HEK293 (cell line): ENCODE results near the gene PDE6C.

ENCODE experiments used
- MEIS1 ChIP-seq: sonication (generic); formaldehyde crosslinking; IDR thresholded peaks from 2 replicates; pipeline ENCODE4 v1.8.1; 2022; ENCODE audit warnings: missing genetic modification reagents, mild to moderate bottlenecking, borderline replicate concordance
- PRDM1 ChIP-seq: fragments of 450-650 bp; formaldehyde crosslinking; IDR thresholded peaks from 2 replicates; pipeline ENCODE4; 2016; ENCODE audit warnings: missing biosample characterization, missing genetic modification characterization
- ZBTB1 ChIP-seq: fragments of 450-650 bp; formaldehyde crosslinking; IDR thresholded peaks from 2 replicates; pipeline ENCODE4 v1.5.1; 2016; ENCODE audit warnings: missing biosample characterization, missing genetic modification characterization
- ZBTB17 ChIP-seq: fragments of 450-650 bp; formaldehyde crosslinking; IDR thresholded peaks from 2 replicates; pipeline ENCODE4 v1.5.1; 2016; ENCODE audit warnings: missing biosample characterization, missing genetic modification characterization
- ZBTB8A ChIP-seq: fragments of 450-650 bp; formaldehyde crosslinking; IDR thresholded peaks from 2 replicates; pipeline ENCODE4 v1.5.1; 2016; ENCODE audit warnings: missing biosample characterization, missing genetic modification characterization
- ZNF2 ChIP-seq: fragments of 450-650 bp; formaldehyde crosslinking; IDR thresholded peaks from 2 replicates; pipeline ENCODE4 v1.5.1; 2016; ENCODE audit warnings: missing biosample characterization, missing genetic modification characterization
- ZNF48 ChIP-seq: fragments of 450-650 bp; formaldehyde crosslinking; IDR thresholded peaks from 2 replicates; pipeline ENCODE4 v1.5.1; 2016; ENCODE audit warnings: missing biosample characterization, missing genetic modification characterization
- ZNF501 ChIP-seq: fragments of 450-650 bp; formaldehyde crosslinking; IDR thresholded peaks from 2 replicates; pipeline ENCODE4 v1.5.1; 2016; ENCODE audit warnings: missing biosample characterization, missing genetic modification characterization
- ZNF600 ChIP-seq: fragments of 450-650 bp; formaldehyde crosslinking; IDR thresholded peaks from 2 replicates; pipeline ENCODE4 v1.5.1; 2016; ENCODE audit warnings: missing biosample characterization, missing genetic modification characterization
- ZNF76 ChIP-seq: fragments of 450-650 bp; formaldehyde crosslinking; IDR thresholded peaks from 2 replicates; pipeline ENCODE4; 2016; ENCODE audit warnings: low read depth, missing biosample characterization, missing genetic modification characterization, borderline replicate concordance
- ZNF777 ChIP-seq: fragments of 450-650 bp; formaldehyde crosslinking; IDR thresholded peaks from 2 replicates; pipeline ENCODE4 v1.5.1; 2017; ENCODE audit warnings: missing biosample characterization, missing genetic modification characterization, borderline replicate concordance
- TF ChIP-seq, protein P1 (sequence below): fragments of 450-650 bp; formaldehyde crosslinking; IDR thresholded peaks from 2 replicates; pipeline ENCODE4 v1.5.1; 2016; ENCODE audit warnings: missing biosample characterization, missing genetic modification characterization
- TF ChIP-seq, protein P2 (sequence below): fragments of 450-650 bp; formaldehyde crosslinking; optimal IDR thresholded peaks from 2 replicates; pipeline ENCODE3; 2016; ENCODE audit warnings: missing biosample characterization, mild to moderate bottlenecking, missing genetic modification characterization
- TF ChIP-seq, protein P3 (sequence below): fragments of 450-650 bp; formaldehyde crosslinking; IDR thresholded peaks from 2 replicates; pipeline ENCODE4 v1.5.1; 2016; ENCODE audit warnings: missing biosample characterization, missing genetic modification characterization
- TF ChIP-seq, protein P4 (sequence below): fragments of 450-650 bp; formaldehyde crosslinking; IDR thresholded peaks from 2 replicates; pipeline ENCODE4 v1.5.1; 2017; ENCODE audit warnings: missing biosample characterization, missing genetic modification characterization
- TF ChIP-seq, protein P5 (sequence below): fragments of 450-650 bp; formaldehyde crosslinking; IDR thresholded peaks from 2 replicates; pipeline ENCODE4 v1.5.1; 2016; ENCODE audit warnings: missing biosample characterization, missing genetic modification characterization, borderline replicate concordance

PDE6C gene

DNA sequence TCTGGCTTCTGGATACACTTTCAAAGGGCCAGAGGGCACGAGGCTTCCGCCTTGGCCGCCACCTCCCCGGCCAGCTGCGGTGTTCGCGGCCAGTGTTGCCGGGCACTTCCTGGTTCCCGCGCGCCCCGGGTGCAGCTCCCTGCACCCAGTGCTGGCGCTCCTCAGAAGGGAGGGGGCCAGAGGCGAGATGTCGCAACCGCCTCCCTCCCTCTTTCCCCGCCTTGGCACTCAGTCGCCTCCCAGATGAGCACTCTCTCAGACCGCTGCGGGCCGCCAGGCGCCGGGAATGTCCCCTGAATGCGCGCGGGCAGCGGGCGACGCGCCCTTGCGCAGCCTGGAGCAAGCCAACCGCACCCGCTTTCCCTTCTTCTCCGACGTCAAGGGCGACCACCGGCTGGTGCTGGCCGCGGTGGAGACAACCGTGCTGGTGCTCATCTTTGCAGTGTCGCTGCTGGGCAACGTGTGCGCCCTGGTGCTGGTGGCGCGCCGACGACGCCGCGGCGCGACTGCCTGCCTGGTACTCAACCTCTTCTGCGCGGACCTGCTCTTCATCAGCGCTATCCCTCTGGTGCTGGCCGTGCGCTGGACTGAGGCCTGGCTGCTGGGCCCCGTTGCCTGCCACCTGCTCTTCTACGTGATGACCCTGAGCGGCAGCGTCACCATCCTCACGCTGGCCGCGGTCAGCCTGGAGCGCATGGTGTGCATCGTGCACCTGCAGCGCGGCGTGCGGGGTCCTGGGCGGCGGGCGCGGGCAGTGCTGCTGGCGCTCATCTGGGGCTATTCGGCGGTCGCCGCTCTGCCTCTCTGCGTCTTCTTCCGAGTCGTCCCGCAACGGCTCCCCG lies 45.7 kb upstream of the PDE6C start, which contains the start of gene FFAR4 (continued):
- TF ChIP-seq ZNF76 (tag by site-specific recombination), result peak; percentile 72; the same call in 1 of the 2 replicates
- no peak for TF ChIP-seq MEIS1 (CRISPR knock-in tag)
- peak; percentile 64; the same call in 1 of the 2 replicates for TF ChIP-seq ZNF600 (tag by site-specific recombination)
- peak; percentile 20; the same call in 1 of the 2 replicates for TF ChIP-seq PRDM1 (tag by site-specific recombination)
- TF ChIP-seq, protein P1, sequence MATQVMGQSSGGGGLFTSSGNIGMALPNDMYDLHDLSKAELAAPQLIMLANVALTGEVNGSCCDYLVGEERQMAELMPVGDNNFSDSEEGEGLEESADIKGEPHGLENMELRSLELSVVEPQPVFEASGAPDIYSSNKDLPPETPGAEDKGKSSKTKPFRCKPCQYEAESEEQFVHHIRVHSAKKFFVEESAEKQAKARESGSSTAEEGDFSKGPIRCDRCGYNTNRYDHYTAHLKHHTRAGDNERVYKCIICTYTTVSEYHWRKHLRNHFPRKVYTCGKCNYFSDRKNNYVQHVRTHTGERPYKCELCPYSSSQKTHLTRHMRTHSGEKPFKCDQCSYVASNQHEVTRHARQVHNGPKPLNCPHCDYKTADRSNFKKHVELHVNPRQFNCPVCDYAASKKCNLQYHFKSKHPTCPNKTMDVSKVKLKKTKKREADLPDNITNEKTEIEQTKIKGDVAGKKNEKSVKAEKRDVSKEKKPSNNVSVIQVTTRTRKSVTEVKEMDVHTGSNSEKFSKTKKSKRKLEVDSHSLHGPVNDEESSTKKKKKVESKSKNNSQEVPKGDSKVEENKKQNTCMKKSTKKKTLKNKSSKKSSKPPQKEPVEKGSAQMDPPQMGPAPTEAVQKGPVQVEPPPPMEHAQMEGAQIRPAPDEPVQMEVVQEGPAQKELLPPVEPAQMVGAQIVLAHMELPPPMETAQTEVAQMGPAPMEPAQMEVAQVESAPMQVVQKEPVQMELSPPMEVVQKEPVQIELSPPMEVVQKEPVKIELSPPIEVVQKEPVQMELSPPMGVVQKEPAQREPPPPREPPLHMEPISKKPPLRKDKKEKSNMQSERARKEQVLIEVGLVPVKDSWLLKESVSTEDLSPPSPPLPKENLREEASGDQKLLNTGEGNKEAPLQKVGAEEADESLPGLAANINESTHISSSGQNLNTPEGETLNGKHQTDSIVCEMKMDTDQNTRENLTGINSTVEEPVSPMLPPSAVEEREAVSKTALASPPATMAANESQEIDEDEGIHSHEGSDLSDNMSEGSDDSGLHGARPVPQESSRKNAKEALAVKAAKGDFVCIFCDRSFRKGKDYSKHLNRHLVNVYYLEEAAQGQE, result 0 out of 2 replicates have a peak, but pooled peaks have one; percentile 27
- TF ChIP-seq, protein P2, sequence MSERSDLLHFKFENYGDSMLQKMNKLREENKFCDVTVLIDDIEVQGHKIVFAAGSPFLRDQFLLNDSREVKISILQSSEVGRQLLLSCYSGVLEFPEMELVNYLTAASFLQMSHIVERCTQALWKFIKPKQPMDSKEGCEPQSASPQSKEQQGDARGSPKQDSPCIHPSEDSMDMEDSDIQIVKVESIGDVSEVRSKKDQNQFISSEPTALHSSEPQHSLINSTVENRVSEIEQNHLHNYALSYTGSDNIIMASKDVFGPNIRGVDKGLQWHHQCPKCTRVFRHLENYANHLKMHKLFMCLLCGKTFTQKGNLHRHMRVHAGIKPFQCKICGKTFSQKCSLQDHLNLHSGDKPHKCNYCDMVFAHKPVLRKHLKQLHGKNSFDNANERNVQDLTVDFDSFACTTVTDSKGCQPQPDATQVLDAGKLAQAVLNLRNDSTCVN (tag by site-specific recombination), result peak; percentile 96
- TF ChIP-seq, protein P3, sequence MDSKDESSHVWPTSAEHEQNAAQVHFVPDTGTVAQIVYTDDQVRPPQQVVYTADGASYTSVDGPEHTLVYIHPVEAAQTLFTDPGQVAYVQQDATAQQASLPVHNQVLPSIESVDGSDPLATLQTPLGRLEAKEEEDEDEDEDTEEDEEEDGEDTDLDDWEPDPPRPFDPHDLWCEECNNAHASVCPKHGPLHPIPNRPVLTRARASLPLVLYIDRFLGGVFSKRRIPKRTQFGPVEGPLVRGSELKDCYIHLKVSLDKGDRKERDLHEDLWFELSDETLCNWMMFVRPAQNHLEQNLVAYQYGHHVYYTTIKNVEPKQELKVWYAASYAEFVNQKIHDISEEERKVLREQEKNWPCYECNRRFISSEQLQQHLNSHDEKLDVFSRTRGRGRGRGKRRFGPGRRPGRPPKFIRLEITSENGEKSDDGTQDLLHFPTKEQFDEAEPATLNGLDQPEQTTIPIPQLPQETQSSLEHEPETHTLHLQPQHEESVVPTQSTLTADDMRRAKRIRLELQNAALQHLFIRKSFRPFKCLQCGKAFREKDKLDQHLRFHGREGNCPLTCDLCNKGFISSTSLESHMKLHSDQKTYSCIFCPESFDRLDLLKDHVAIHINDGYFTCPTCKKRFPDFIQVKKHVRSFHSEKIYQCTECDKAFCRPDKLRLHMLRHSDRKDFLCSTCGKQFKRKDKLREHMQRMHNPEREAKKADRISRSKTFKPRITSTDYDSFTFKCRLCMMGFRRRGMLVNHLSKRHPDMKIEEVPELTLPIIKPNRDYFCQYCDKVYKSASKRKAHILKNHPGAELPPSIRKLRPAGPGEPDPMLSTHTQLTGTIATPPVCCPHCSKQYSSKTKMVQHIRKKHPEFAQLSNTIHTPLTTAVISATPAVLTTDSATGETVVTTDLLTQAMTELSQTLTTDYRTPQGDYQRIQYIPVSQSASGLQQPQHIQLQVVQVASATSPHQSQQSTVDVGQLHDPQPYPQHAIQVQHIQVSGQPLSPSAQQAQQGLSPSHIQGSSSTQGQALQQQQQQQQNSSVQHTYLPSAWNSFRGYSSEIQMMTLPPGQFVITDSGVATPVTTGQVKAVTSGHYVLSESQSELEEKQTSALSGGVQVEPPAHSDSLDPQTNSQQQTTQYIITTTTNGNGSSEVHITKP (tag by site-specific recombination), result 0 out of 2 replicates have a peak, but pooled peaks have one; percentile 13
- peak; percentile 80; the same call in 1 of the 2 replicates for TF ChIP-seq ZNF2 (tag by site-specific recombination)
- TF ChIP-seq ZNF777 (tag by site-specific recombination), result peak; percentile 79
- no peak for TF ChIP-seq ZNF501 (tag by site-specific recombination)
- TF ChIP-seq, protein P4, sequence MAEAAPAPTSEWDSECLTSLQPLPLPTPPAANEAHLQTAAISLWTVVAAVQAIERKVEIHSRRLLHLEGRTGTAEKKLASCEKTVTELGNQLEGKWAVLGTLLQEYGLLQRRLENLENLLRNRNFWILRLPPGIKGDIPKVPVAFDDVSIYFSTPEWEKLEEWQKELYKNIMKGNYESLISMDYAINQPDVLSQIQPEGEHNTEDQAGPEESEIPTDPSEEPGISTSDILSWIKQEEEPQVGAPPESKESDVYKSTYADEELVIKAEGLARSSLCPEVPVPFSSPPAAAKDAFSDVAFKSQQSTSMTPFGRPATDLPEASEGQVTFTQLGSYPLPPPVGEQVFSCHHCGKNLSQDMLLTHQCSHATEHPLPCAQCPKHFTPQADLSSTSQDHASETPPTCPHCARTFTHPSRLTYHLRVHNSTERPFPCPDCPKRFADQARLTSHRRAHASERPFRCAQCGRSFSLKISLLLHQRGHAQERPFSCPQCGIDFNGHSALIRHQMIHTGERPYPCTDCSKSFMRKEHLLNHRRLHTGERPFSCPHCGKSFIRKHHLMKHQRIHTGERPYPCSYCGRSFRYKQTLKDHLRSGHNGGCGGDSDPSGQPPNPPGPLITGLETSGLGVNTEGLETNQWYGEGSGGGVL (tag by site-specific recombination), result peak; percentile 29; the same call in 1 of the 2 replicates
- TF ChIP-seq, protein P5, sequence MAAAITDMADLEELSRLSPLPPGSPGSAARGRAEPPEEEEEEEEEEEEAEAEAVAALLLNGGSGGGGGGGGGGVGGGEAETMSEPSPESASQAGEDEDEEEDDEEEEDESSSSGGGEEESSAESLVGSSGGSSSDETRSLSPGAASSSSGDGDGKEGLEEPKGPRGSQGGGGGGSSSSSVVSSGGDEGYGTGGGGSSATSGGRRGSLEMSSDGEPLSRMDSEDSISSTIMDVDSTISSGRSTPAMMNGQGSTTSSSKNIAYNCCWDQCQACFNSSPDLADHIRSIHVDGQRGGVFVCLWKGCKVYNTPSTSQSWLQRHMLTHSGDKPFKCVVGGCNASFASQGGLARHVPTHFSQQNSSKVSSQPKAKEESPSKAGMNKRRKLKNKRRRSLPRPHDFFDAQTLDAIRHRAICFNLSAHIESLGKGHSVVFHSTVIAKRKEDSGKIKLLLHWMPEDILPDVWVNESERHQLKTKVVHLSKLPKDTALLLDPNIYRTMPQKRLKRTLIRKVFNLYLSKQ (tag by site-specific recombination), result no peak
- TF ChIP-seq ZBTB1, result no peak
- peak; percentile 65 for TF ChIP-seq ZBTB8A (tag by site-specific recombination)
- TF ChIP-seq ZBTB17 (tag by site-specific recombination), result peak; percentile 78
- TF ChIP-seq ZNF48, result no peak
